NCI-H2227 (cell line): Measurements from ENCODE around the gene MBD3.
A peak's percentile ranks its signal among the peaks of the same experiment; 100 is the strongest.

Source experiments
- DNase-seq: peaks from one replicate; lab custom pipeline; 2025; ENCODE audit not compliant: unreplicated experiment; lab: John Stamatoyannopoulos, UW

Gene MBD3

GRCh38 chr19:1574354-1575136 is 18.1 kb downstream of the MBD3 start:
- DNase-seq: no peak

GRCh38 chr19:1572795-1573194 is 19.9 kb downstream of the MBD3 start:
- no peak for DNase-seq

GRCh38 chr19:1571358-1571757 is 21.3 kb downstream of the MBD3 start:
- DNase-seq: no peak

- DNase-seq: no peak
These were observed 21.8 kb downstream of the MBD3 start for GRCh38 chr19:1570836-1571235.

GRCh38 chr19:1569997-1570396 is 22.7 kb downstream of the MBD3 start:
- DNase-seq: no peak

- DNase-seq: peak; percentile 84
These were observed 24.2 kb downstream of the MBD3 start, which contains the start of gene MEX3D for GRCh38 chr19:1568320-1569019. MEX3D (minus strand) TSS chr19:1568325; CDS start chr19:1568058, 267 bp downstream.

- no peak for DNase-seq
These were observed 24.8 kb downstream of the MBD3 start for GRCh38 chr19:1567848-1568227.

- DNase-seq: peak; percentile 60
These were observed 25.4 kb downstream of the MBD3 start for GRCh38 chr19:1567116-1567847.

GRCh38 chr19:1566392-1567115 is 26.1 kb downstream of the MBD3 start:
- DNase-seq: peak; percentile 79

- no peak for DNase-seq
These were observed 29.4 kb downstream of the MBD3 start for GRCh38 chr19:1563251-1563650.

GRCh38 chr19:1561236-1561842 is 31.3 kb downstream of the MBD3 start:
- DNase-seq: no peak

GRCh38 chr19:1560286-1560882 is 32.3 kb downstream of the MBD3 start:
- DNase-seq: no peak

- DNase-seq: no peak
These were observed 34.1 kb downstream of the MBD3 start for GRCh38 chr19:1558552-1558951.

GRCh38 chr19:1556390-1557070 is 36.1 kb downstream of the MBD3 start:
- DNase-seq: no peak

- no peak for DNase-seq
These were observed 36.9 kb downstream of the MBD3 start for GRCh38 chr19:1555487-1556389.

GRCh38 chr19:1554968-1555367 is 37.7 kb downstream of the MBD3 start:
- DNase-seq: no peak

GRCh38 chr19:1553415-1553814 is 39.2 kb downstream of the MBD3 start:
- no peak for DNase-seq
